Keratinocyte (primary cell): Measurements from ENCODE around the gene BAG3. TPM values are rescaled to one million over a fixed set of nuclear protein-coding genes. Genes with fewer than 3 reads are reported as not detected.

Experiments
- DNase-seq: peaks from one replicate; pipeline ENCODE4 v3.0.0-alpha.2; 2011; ENCODE audit warnings: low read depth, missing footprints, low spot score
- FAIRE-seq: peaks from 2 replicates; lab custom pipeline; 2011; peaks lifted over from hg19 to GRCh38; lab: Jason Lieb, UNC
- H2AFZ ChIP-seq: 2 replicates; pipeline ENCODE4 v1.6.0; 2012; ENCODE audit warnings: low read length, control low read depth, inconsistent platforms; ENCODE audit not compliant: control insufficient read depth
- H3K27ac ChIP-seq: 2 replicates; pipeline ENCODE4 v1.5.1; 2011; ENCODE audit warnings: low read length; ENCODE audit not compliant: control insufficient read depth, insufficient read depth
- H3K27me3 ChIP-seq: 3 replicates; pipeline ENCODE4 v1.6.0; 2011; ENCODE audit warnings: low read length; ENCODE audit not compliant: control insufficient read depth, insufficient read depth; ENCODE audit errors: extremely low read depth
- H3K36me3 ChIP-seq, 2 experiments: 2 replicates in 1 of 2; 3 replicates in 1 of 2; pipeline ENCODE4 v1.5.1; 2011; ENCODE audit warnings: low read length in 2 of 2, mild to moderate bottlenecking in 1 of 2; ENCODE audit not compliant: control insufficient read depth in 2 of 2, insufficient read depth in 2 of 2; ENCODE audit errors: extremely low read depth in 1 of 2
- H3K4me1 ChIP-seq: 3 replicates; pipeline ENCODE4 v1.5.1; 2011; ENCODE audit warnings: low read length; ENCODE audit not compliant: control insufficient read depth, insufficient read depth; ENCODE audit errors: extremely low read depth
- H3K4me2 ChIP-seq: 3 replicates; pipeline ENCODE4 v1.6.0; 2011; ENCODE audit warnings: low read depth, low read length; ENCODE audit not compliant: control insufficient read depth, insufficient read depth; ENCODE audit errors: extremely low read depth
- H3K4me3 ChIP-seq, 3 experiments: fragments of 200-600 bp in 1 of 3; sonication (generic) in 1 of 3; 2 replicates in 2 of 3; 3 replicates in 1 of 3; pipeline ENCODE4 v1.5.1; 2011 to 2016; ENCODE audit warnings: low read length in 3 of 3, mild to moderate bottlenecking in 3 of 3, control low read depth in 2 of 3, inconsistent platforms in 1 of 3, low read depth in 1 of 3, mixed read lengths in 1 of 3, mixed run types in 1 of 3, moderate library complexity in 1 of 3; ENCODE audit not compliant: control insufficient read depth in 2 of 3, insufficient read depth in 2 of 3; ENCODE audit errors: extremely low read depth in 1 of 3
- H3K79me2 ChIP-seq: 2 replicates; pipeline ENCODE4 v1.6.0; 2012; ENCODE audit warnings: low read length; ENCODE audit not compliant: control insufficient read depth, insufficient read depth
- H3K9ac ChIP-seq: 3 replicates; pipeline ENCODE4 v1.6.0; 2011; ENCODE audit warnings: low read length; ENCODE audit not compliant: control insufficient read depth, insufficient read depth; ENCODE audit errors: extremely low read depth
- H3K9me1 ChIP-seq: 3 replicates; pipeline ENCODE4 v1.6.0; 2011; ENCODE audit warnings: low read length; ENCODE audit not compliant: control insufficient read depth, insufficient read depth; ENCODE audit errors: extremely low read depth
- H3K9me3 ChIP-seq: 2 replicates; pipeline ENCODE4 v1.5.1; 2012; ENCODE audit warnings: low read depth, low read length; ENCODE audit not compliant: control insufficient read depth
- H4K20me1 ChIP-seq: 3 replicates; pipeline ENCODE4 v1.6.0; 2011; ENCODE audit warnings: low read length; ENCODE audit not compliant: control insufficient read depth, insufficient read depth; ENCODE audit errors: extremely low read depth
- CTCF ChIP-seq, 3 experiments: IDR thresholded peaks in 1 of 3; conservative IDR thresholded peaks in 1 of 3; optimal IDR thresholded peaks in 1 of 3; 2 replicates in 2 of 3; 3 replicates in 1 of 3; pipeline versions ENCODE3 to v1.5.1; 2011; ENCODE audit warnings: low read length in 3 of 3, mild to moderate bottlenecking in 3 of 3, moderate library complexity in 2 of 3, control low read depth in 1 of 3, inconsistent platforms in 1 of 3; ENCODE audit not compliant: insufficient read depth in 2 of 3; ENCODE audit errors: extremely low read depth in 1 of 3
- EZH2 ChIP-seq: IDR thresholded peaks from one replicate; pipeline ENCODE4 v1.6.1; 2012; ENCODE audit warnings: inconsistent platforms, mild to moderate bottlenecking, low read length, moderate library complexity
- dilution Hi-C: fragments of 300-500 bp; cut with MboI; formaldehyde crosslinking; loops from one replicate; pipeline ENCODE4 v1.7.0; 2020; ENCODE audit warnings: low sequenced_read_pairs; ENCODE audit not compliant: extremely low pct_ligation_motif_present
- polyA plus RNA-seq, 5 experiments: library from polyadenylated mRNA; depleted of rRNA in 3 of 5; stranded (reverse) in 3 of 5; stranded (forward) in 1 of 5; unstranded in 1 of 5; fragments of >200 nt; gene quantifications; 1 replicate in 1 of 5; 2 replicates in 3 of 5; 3 replicates in 1 of 5; pipeline versions ENCODE4 v1.2.1 to v1.2.3, GENCODE V29; 2011 to 2012; ENCODE audit warnings: missing spikeins in 2 of 5, low read depth in 1 of 5, low replicate concordance in 1 of 5

The BAG3 gene
- polyA plus RNA-seq, 1 donor (not counting 4 experiments of a cell fraction or from before 2014, with no cell fraction given), result 26.2 TPM

GRCh38 chr10:119666709-119667004, 15.5 kb downstream of the BAG3 start:
- dilution Hi-C loops, result no loop called here
- Histone ChIP-seq H3K79me2 (peaks cover 83% of the 10 kb centered on the region), H3K9me1 (peaks cover 8% of the 10 kb centered on the region), H3K4me3 (no peak overlapping the region), H4K20me1 (peaks cover 16% of the 10 kb centered on the region), H3K4me2 (no peak overlapping the region), H3K4me1 (peaks cover 79% of the 10 kb centered on the region), H3K36me3 (peaks cover 26 to 42% of the 10 kb centered on the region in 2 experiments), H3K27me3 (no peaks in the 10 kb centered on the region), H2AFZ (no peak overlapping the region), H3K9me3 (no peaks in the 10 kb centered on the region), H3K9ac (no peak overlapping the region), H3K27ac (no peak overlapping the region)
- DNase-seq (no peak), FAIRE-seq (no peak)
- TF ChIP-seq EZH2 (no peak), CTCF (optimal IDR thresholded peaks at IDR 0.05 in 1 of 3, IDR thresholded peaks at IDR 0.05 in 1 of 3, conservative IDR thresholded peaks at IDR 0.05 in 1 of 3; ENCODE audit: extremely low read depth in 1 of 3, insufficient read depth in 2 of 3, low read length in 3 of 3) (no peak)

GRCh38 chr10:119667562-119668328, 16.6 kb downstream of the BAG3 start:
- no peak overlapping the region for H2AFZ ChIP-seq
- H3K9ac ChIP-seq, result peak overlapping the region; percentile 48
- H3K9me1 ChIP-seq, result peaks cover 8% of the 10 kb centered on the region
- peaks cover 29 to 47% of the 10 kb centered on the region in 2 experiments for H3K36me3 ChIP-seq
- DNase-seq (peak; percentile 90), FAIRE-seq (peak; percentile 99)
- peak overlapping the region in 1 of 3 experiments; percentile 11 for H3K4me3 ChIP-seq
- H4K20me1 ChIP-seq, result peaks cover 13% of the 10 kb centered on the region
- TF ChIP-seq EZH2 (no peak), CTCF (optimal IDR thresholded peaks at IDR 0.05 in 1 of 3, IDR thresholded peaks at IDR 0.05 in 1 of 3, conservative IDR thresholded peaks at IDR 0.05 in 1 of 3; ENCODE audit: extremely low read depth in 1 of 3, insufficient read depth in 2 of 3, low read length in 3 of 3) (peak in 2 of 3 experiments; percentile 13 to 16)
- dilution Hi-C loops, result no loop called here
- H3K27me3 ChIP-seq, result no peaks in the 10 kb centered on the region
- H3K4me1 ChIP-seq, result peaks cover 77% of the 10 kb centered on the region
- peak overlapping the region; percentile 52 for H3K4me2 ChIP-seq
- H3K9me3 ChIP-seq, result no peaks in the 10 kb centered on the region
- H3K27ac ChIP-seq, result peak overlapping the region; percentile 50
- H3K79me2 ChIP-seq, result peaks cover 83% of the 10 kb centered on the region
